K562 (cell line): ENCODE data around the gene ARPP21. TPM values are rescaled to one million over a fixed set of nuclear protein-coding genes. Genes with fewer than 3 reads are reported as not detected.

Experiments
- POLR2H ChIP-seq: IDR thresholded peaks from 2 replicates; pipeline ENCODE4 v1.6.1; 2016; ENCODE audit warnings: missing genetic modification characterization, low read depth, mild to moderate bottlenecking, control low read depth, missing compliant biosample characterization, moderate library complexity
- polyA plus RNA-seq, 8 experiments: library from polyadenylated mRNA; depleted of rRNA in 4 of 8; stranded (reverse) in 5 of 8; unstranded in 3 of 8; fragments of >200 nt; fragmentation: Nextera tagmentation in 2 of 8; fragmentation: Illumina TruSeq in 1 of 8; extraction: Ambion mirVana in 2 of 8; extraction: Trizol in 1 of 8; gene quantifications; 2 replicates each; pipeline versions ENCODE4 v1.2.1 to v1.2.3, GENCODE V29; 2011 to 2014; ENCODE audit warnings: inconsistent platforms in 1 of 8, missing spikeins in 1 of 8
- total RNA-seq, 7 experiments: library from RNA; depleted of rRNA in 6 of 7; stranded (reverse); fragments of >200 nt in 6 of 7; fragmentation: Illumina TruSeq in 2 of 7; extraction: Trizol in 2 of 7; gene quantifications; 2 replicates each; pipeline versions ENCODE4 v1.2.1 to v1.2.3, GENCODE V29; 2011 to 2021; ENCODE audit warnings: low replicate concordance in 1 of 7
- TF ChIP-seq, protein P1 (sequence below): fragments of 200-600 bp; sonication (generic); IDR thresholded peaks from one replicate; pipeline ENCODE4 v1.6.1; 2012; ENCODE audit warnings: mild to moderate bottlenecking, low read depth, low read length, inconsistent platforms

The ARPP21 gene
- total and polyA plus RNA-seq, 9 of the 15 experiments (the other 6 are each of a cell fraction or from before 2014, with no cell fraction given) = not detected

- TF ChIP-seq, protein P1, sequence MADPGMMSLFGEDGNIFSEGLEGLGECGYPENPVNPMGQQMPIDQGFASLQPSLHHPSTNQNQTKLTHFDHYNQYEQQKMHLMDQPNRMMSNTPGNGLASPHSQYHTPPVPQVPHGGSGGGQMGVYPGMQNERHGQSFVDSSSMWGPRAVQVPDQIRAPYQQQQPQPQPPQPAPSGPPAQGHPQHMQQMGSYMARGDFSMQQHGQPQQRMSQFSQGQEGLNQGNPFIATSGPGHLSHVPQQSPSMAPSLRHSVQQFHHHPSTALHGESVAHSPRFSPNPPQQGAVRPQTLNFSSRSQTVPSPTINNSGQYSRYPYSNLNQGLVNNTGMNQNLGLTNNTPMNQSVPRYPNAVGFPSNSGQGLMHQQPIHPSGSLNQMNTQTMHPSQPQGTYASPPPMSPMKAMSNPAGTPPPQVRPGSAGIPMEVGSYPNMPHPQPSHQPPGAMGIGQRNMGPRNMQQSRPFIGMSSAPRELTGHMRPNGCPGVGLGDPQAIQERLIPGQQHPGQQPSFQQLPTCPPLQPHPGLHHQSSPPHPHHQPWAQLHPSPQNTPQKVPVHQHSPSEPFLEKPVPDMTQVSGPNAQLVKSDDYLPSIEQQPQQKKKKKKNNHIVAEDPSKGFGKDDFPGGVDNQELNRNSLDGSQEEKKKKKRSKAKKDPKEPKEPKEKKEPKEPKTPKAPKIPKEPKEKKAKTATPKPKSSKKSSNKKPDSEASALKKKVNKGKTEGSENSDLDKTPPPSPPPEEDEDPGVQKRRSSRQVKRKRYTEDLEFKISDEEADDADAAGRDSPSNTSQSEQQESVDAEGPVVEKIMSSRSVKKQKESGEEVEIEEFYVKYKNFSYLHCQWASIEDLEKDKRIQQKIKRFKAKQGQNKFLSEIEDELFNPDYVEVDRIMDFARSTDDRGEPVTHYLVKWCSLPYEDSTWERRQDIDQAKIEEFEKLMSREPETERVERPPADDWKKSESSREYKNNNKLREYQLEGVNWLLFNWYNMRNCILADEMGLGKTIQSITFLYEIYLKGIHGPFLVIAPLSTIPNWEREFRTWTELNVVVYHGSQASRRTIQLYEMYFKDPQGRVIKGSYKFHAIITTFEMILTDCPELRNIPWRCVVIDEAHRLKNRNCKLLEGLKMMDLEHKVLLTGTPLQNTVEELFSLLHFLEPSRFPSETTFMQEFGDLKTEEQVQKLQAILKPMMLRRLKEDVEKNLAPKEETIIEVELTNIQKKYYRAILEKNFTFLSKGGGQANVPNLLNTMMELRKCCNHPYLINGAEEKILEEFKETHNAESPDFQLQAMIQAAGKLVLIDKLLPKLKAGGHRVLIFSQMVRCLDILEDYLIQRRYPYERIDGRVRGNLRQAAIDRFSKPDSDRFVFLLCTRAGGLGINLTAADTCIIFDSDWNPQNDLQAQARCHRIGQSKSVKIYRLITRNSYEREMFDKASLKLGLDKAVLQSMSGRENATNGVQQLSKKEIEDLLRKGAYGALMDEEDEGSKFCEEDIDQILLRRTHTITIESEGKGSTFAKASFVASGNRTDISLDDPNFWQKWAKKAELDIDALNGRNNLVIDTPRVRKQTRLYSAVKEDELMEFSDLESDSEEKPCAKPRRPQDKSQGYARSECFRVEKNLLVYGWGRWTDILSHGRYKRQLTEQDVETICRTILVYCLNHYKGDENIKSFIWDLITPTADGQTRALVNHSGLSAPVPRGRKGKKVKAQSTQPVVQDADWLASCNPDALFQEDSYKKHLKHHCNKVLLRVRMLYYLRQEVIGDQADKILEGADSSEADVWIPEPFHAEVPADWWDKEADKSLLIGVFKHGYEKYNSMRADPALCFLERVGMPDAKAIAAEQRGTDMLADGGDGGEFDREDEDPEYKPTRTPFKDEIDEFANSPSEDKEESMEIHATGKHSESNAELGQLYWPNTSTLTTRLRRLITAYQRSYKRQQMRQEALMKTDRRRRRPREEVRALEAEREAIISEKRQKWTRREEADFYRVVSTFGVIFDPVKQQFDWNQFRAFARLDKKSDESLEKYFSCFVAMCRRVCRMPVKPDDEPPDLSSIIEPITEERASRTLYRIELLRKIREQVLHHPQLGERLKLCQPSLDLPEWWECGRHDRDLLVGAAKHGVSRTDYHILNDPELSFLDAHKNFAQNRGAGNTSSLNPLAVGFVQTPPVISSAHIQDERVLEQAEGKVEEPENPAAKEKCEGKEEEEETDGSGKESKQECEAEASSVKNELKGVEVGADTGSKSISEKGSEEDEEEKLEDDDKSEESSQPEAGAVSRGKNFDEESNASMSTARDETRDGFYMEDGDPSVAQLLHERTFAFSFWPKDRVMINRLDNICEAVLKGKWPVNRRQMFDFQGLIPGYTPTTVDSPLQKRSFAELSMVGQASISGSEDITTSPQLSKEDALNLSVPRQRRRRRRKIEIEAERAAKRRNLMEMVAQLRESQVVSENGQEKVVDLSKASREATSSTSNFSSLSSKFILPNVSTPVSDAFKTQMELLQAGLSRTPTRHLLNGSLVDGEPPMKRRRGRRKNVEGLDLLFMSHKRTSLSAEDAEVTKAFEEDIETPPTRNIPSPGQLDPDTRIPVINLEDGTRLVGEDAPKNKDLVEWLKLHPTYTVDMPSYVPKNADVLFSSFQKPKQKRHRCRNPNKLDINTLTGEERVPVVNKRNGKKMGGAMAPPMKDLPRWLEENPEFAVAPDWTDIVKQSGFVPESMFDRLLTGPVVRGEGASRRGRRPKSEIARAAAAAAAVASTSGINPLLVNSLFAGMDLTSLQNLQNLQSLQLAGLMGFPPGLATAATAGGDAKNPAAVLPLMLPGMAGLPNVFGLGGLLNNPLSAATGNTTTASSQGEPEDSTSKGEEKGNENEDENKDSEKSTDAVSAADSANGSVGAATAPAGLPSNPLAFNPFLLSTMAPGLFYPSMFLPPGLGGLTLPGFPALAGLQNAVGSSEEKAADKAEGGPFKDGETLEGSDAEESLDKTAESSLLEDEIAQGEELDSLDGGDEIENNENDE = no peak
- no peak for TF ChIP-seq POLR2H
Observed at GRCh38 chr3:35789042-35789831, 149.9 kb downstream of the ARPP21 start (continued).
